HG02759 (cell line): ENCODE results near the gene ARRB1.

Experiments used
- ATAC-seq: cut with Tn5 transposase; IDR thresholded peaks from one replicate; pipeline ENCODE4 v1.9.1; 2021; ENCODE audit warnings: mild to moderate bottlenecking, moderate library complexity; ENCODE audit not compliant: unreplicated experiment

ARRB1 gene

GRCh38 chr11:75301601-75302345 lies 49.7 kb downstream of the ARRB1 start:
- ATAC-seq, result no peak

GRCh38 chr11:75301131-75301530 lies 50.3 kb downstream of the ARRB1 start:
- no peak for ATAC-seq

- ATAC-seq, result no peak
Measured at GRCh38 chr11:75298976-75299260, 52.5 kb downstream of the ARRB1 start.

- no peak for ATAC-seq
Measured at GRCh38 chr11:75298191-75298975, 53.1 kb downstream of the ARRB1 start.

- ATAC-seq, result no peak
Measured at GRCh38 chr11:75293903-75294302, 57.6 kb downstream of the ARRB1 start.

- ATAC-seq, result no peak
Measured at GRCh38 chr11:75292943-75293342, 58.5 kb downstream of the ARRB1 start.

- no peak for ATAC-seq
Measured at GRCh38 chr11:75291741-75292140, 59.7 kb downstream of the ARRB1 start.

GRCh38 chr11:75289919-75290318 lies 61.5 kb downstream of the ARRB1 start:
- ATAC-seq, result no peak

GRCh38 chr11:75289511-75289760 lies 62.0 kb downstream of the ARRB1 start:
- no peak for ATAC-seq

GRCh38 chr11:75287579-75287978 lies 63.9 kb downstream of the ARRB1 start:
- no peak for ATAC-seq

GRCh38 chr11:75286826-75287465 lies 64.5 kb downstream of the ARRB1 start:
- ATAC-seq, result no peak

- no peak for ATAC-seq
Measured at GRCh38 chr11:75285776-75286360, 65.6 kb downstream of the ARRB1 start.

GRCh38 chr11:75283391-75283931 lies 68.0 kb downstream of the ARRB1 start:
- no peak for ATAC-seq

- no peak for ATAC-seq
Measured at GRCh38 chr11:75281469-75282095, 69.9 kb downstream of the ARRB1 start.

GRCh38 chr11:75280770-75281468 lies 70.5 kb downstream of the ARRB1 start:
- ATAC-seq, result no peak

GRCh38 chr11:75280227-75280701 lies 71.2 kb downstream of the ARRB1 start:
- peak; percentile 58 for ATAC-seq

- ATAC-seq, result no peak
Measured at GRCh38 chr11:75279273-75279672, 72.2 kb downstream of the ARRB1 start.

GRCh38 chr11:75277991-75278790 lies 73.3 kb downstream of the ARRB1 start:
- ATAC-seq, result no peak

GRCh38 chr11:75277211-75277805 lies 74.2 kb downstream of the ARRB1 start:
- ATAC-seq, result no peak
